Loucy (cell line): ENCODE results near the gene VSIG10L2.

Experiments
- H2AFZ ChIP-seq: fragments of 200-600 bp; sonication (generic); 2 replicates; pipeline ENCODE4 v1.6.0; 2016; ENCODE audit warnings: antibody characterized with exemption, mild to moderate bottlenecking, low read length, moderate library complexity
- H3F3A ChIP-seq: fragments of 200-600 bp; 2 replicates; pipeline ENCODE4 v1.6.0; 2016; ENCODE audit warnings: antibody characterized with exemption, low read depth, mild to moderate bottlenecking
- H3K27me3 ChIP-seq: fragments of 200-600 bp; sonication (generic); 2 replicates; pipeline ENCODE4 v1.6.1; 2014; ENCODE audit warnings: low read length, mild to moderate bottlenecking; ENCODE audit not compliant: insufficient read depth, poor library complexity, severe bottlenecking
- H3K36me3 ChIP-seq: fragments of 200-600 bp; sonication (generic); 2 replicates; pipeline ENCODE4 v1.6.1; 2016; ENCODE audit warnings: low read length; ENCODE audit not compliant: insufficient read depth
- H3K4me1 ChIP-seq: fragments of 200-600 bp; sonication (generic); 2 replicates; pipeline ENCODE4 v1.5.1; 2014; ENCODE audit warnings: low read length, mild to moderate bottlenecking; ENCODE audit not compliant: insufficient read depth, poor library complexity, severe bottlenecking
- H3K4me2 ChIP-seq: fragments of 200-600 bp; sonication (generic); 2 replicates; pipeline ENCODE4 v1.6.0; 2014; ENCODE audit warnings: antibody characterized with exemption, low read length, low read depth, mild to moderate bottlenecking; ENCODE audit not compliant: poor library complexity, severe bottlenecking
- H3K4me3 ChIP-seq: fragments of 200-600 bp; sonication (generic); 2 replicates; pipeline ENCODE4 v1.5.1; 2014; ENCODE audit warnings: low read length, mild to moderate bottlenecking, mixed read lengths; ENCODE audit not compliant: poor library complexity, severe bottlenecking
- H3K79me2 ChIP-seq: fragments of 200-600 bp; sonication (generic); 2 replicates; pipeline ENCODE4 v1.6.1; 2014; ENCODE audit warnings: low read length; ENCODE audit not compliant: insufficient read depth
- H3K9ac ChIP-seq: fragments of 200-600 bp; sonication (generic); 2 replicates; pipeline ENCODE4 v1.6.0; 2014; ENCODE audit warnings: mild to moderate bottlenecking, low read depth, low read length, moderate library complexity; ENCODE audit not compliant: poor library complexity, severe bottlenecking
- H3K9me2 ChIP-seq: fragments of 200-600 bp; sonication (generic); replicated peaks from 2 replicates; pipeline ENCODE4 v1.6.1; 2016; ENCODE audit warnings: low read depth, low read length, mixed read lengths
- H3K9me3 ChIP-seq: fragments of 200-600 bp; sonication (generic); 2 replicates; pipeline ENCODE4 v1.6.1; 2014; ENCODE audit warnings: mild to moderate bottlenecking, antibody characterized with exemption, low read length, low read depth; ENCODE audit not compliant: insufficient read depth
- H4K20me1 ChIP-seq: fragments of 200-600 bp; sonication (generic); 2 replicates; pipeline ENCODE4 v1.6.0; 2014; ENCODE audit warnings: antibody characterized with exemption, low read length, mild to moderate bottlenecking; ENCODE audit not compliant: insufficient read depth, poor library complexity, severe bottlenecking
- EZH2phosphoT487 ChIP-seq: fragments of 200-600 bp; IDR thresholded peaks from 2 replicates; pipeline ENCODE4 v1.6.1; 2018; ENCODE audit warnings: antibody characterized with exemption, mild to moderate bottlenecking, moderate library complexity, borderline replicate concordance
- TF ChIP-seq, protein P1 (sequence below): fragments of 200-600 bp; sonication (generic); conservative IDR thresholded peaks from 2 replicates; pipeline ENCODE4 v1.5.1; 2014; ENCODE audit warnings: mild to moderate bottlenecking, antibody characterized with exemption, low read length

The VSIG10L2 gene

DNA sequence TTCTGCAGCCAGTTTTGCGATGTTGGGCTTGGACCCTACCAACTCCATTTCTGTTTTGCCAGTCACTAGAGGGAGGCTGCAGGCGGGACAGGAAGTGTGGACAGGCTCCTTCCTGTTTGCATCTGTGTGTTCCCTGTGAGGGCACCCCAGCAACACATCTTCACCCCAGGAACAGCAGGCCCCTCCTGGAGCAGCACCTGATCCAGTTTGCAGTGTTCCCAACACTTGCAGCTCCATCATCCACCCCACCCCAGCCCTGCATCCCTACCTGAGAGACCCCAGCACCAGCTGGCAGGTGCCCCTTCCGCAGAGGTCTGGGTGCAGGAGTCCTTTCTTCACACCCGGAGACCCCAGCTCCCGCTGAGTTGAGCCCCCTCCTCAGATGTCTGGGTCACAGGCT, 7.4 kb upstream of the VSIG10L2 start:
- no peak overlapping the region for H3K4me2 ChIP-seq
- peak overlapping the region; percentile 98 for H2AFZ ChIP-seq

DNA sequence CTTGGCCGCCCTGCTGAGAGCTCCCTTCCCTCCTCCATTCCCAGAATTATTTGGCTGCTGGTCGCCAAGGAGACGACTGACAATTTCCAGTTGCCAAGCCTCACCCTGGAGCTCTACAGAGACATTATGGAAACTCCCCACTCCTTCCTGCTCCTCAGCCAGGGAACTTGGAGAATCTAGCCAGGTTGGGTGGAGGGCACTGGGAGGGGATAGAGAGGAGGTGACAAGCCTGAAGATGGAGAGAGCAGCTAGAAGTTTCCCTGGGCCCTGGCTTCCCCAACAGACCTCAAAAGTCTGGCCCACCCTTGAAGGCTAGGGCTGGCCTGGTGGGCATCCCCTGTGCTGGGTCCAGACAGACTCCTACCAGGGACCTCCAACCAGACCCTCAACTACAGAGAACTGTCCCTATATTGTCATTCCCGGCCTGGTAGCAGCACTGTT, 6.7 kb upstream of the VSIG10L2 start:
- Histone ChIP-seq H3K36me3 (no peaks in the 10 kb centered on the region), H3K27me3 (peaks cover 13% of the 10 kb centered on the region), H3K4me2 (no peak overlapping the region), H3K9me3 (no peaks in the 10 kb centered on the region), H2AFZ (peak overlapping the region; percentile 98; the same call in 1 of the 2 replicates), H3K4me1 (no peaks in the 10 kb centered on the region), H3K4me3 (no peak overlapping the region), H3K79me2 (no peaks in the 10 kb centered on the region), H3K9me2 (no peaks in the 10 kb centered on the region), H3K9ac (no peak overlapping the region), H4K20me1 (no peaks in the 10 kb centered on the region), H3F3A (no peaks in the 10 kb centered on the region)
- no peak for TF ChIP-seq EZH2phosphoT487
- TF ChIP-seq, protein P1, sequence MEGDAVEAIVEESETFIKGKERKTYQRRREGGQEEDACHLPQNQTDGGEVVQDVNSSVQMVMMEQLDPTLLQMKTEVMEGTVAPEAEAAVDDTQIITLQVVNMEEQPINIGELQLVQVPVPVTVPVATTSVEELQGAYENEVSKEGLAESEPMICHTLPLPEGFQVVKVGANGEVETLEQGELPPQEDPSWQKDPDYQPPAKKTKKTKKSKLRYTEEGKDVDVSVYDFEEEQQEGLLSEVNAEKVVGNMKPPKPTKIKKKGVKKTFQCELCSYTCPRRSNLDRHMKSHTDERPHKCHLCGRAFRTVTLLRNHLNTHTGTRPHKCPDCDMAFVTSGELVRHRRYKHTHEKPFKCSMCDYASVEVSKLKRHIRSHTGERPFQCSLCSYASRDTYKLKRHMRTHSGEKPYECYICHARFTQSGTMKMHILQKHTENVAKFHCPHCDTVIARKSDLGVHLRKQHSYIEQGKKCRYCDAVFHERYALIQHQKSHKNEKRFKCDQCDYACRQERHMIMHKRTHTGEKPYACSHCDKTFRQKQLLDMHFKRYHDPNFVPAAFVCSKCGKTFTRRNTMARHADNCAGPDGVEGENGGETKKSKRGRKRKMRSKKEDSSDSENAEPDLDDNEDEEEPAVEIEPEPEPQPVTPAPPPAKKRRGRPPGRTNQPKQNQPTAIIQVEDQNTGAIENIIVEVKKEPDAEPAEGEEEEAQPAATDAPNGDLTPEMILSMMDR = no peak

More for the DNA sequence above, 7.4 kb upstream of the VSIG10L2 start:
- Histone ChIP-seq H4K20me1 (no peaks in the 10 kb centered on the region), H3K27me3 (peaks cover 13% of the 10 kb centered on the region), H3K36me3 (no peaks in the 10 kb centered on the region), H3K4me3 (no peak overlapping the region), H3K9ac (no peak overlapping the region), H3K79me2 (no peaks in the 10 kb centered on the region), H3K9me3 (no peaks in the 10 kb centered on the region), H3F3A (no peaks in the 10 kb centered on the region), H3K4me1 (no peaks in the 10 kb centered on the region), H3K9me2 (no peaks in the 10 kb centered on the region)
- TF ChIP-seq, protein P1 = no peak
- no peak for TF ChIP-seq EZH2phosphoT487

DNA sequence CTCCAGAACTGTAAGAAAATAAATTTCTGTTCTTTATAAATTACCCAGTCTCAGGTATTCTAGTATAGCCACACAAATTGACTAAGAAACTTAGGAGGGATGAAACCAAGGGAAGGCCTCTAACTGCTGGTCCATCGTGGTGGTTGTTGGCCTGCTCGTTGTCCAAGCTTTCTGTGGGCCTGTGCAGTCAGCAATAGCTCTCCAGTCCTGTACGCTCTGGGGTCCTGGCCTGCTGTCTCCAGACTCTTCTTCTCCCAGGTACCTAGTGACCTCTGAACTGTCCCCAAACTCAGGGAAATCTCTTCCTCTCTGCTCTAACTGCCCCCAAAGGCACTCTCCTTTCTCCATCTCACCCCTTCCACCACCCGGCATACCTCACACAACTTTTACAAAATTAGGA, 5.7 kb upstream of the VSIG10L2 start:
- Histone ChIP-seq H3K36me3 (no peaks in the 10 kb centered on the region), H3K4me2 (no peak overlapping the region), H3K4me3 (no peak overlapping the region), H4K20me1 (no peaks in the 10 kb centered on the region), H3F3A (no peaks in the 10 kb centered on the region), H3K79me2 (no peaks in the 10 kb centered on the region), H3K9me3 (no peaks in the 10 kb centered on the region), H2AFZ (no peak overlapping the region), H3K27me3 (peaks cover 13% of the 10 kb centered on the region), H3K4me1 (no peaks in the 10 kb centered on the region), H3K9me2 (no peaks in the 10 kb centered on the region), H3K9ac (no peak overlapping the region)
- TF ChIP-seq, protein P1 = no peak
- TF ChIP-seq EZH2phosphoT487 = no peak
